Measurements from ENCODE around the gene PAFAH1B1.
"Not testable (repeated sequence)": the region's sequence is repeated elsewhere in the genome, so short reads cannot be mapped to it uniquely, and the experiment has no call there.

PAFAH1B1 gene

GRCh38 chr17:2594722-2595599, 1.5 kb downstream of the PAFAH1B1 start:
- peak; percentile 20 for DNase-seq (ENCODE audit: low read depth)

- peak; percentile 32 for DNase-seq (ENCODE audit: low read depth)
Observed at GRCh38 chr17:2595716-2596115, 2.3 kb downstream of the PAFAH1B1 start.

GRCh38 chr17:2598166-2598565, 4.7 kb downstream of the PAFAH1B1 start:
- peak; percentile 74 for DNase-seq (ENCODE audit: low read depth)

- DNase-seq (ENCODE audit: low read depth): peak; percentile 27
Observed at GRCh38 chr17:2602597-2603017, 9.2 kb downstream of the PAFAH1B1 start.

- DNase-seq (ENCODE audit: low read depth): no peak
Observed at GRCh38 chr17:2608350-2608913, 15.0 kb downstream of the PAFAH1B1 start.

- DNase-seq (ENCODE audit: low read depth): no peak
Observed at GRCh38 chr17:2609091-2609490, 15.6 kb downstream of the PAFAH1B1 start.

GRCh38 chr17:2610195-2611175, 17.0 kb downstream of the PAFAH1B1 start:
- DNase-seq (ENCODE audit: low read depth): no peak

GRCh38 chr17:2611627-2612026, 18.2 kb downstream of the PAFAH1B1 start:
- no peak for DNase-seq (ENCODE audit: low read depth)

- no peak for DNase-seq (ENCODE audit: low read depth)
Observed at GRCh38 chr17:2612630-2613029, 19.2 kb downstream of the PAFAH1B1 start.

GRCh38 chr17:2613089-2613808, 19.8 kb downstream of the PAFAH1B1 start:
- no peak for DNase-seq (ENCODE audit: low read depth)

GRCh38 chr17:2615882-2616281, 22.4 kb downstream of the PAFAH1B1 start:
- no peak for DNase-seq (ENCODE audit: low read depth)

- no peak for DNase-seq (ENCODE audit: low read depth)
Observed at GRCh38 chr17:2621241-2621640, 27.8 kb downstream of the PAFAH1B1 start.

GRCh38 chr17:2621951-2622405, 28.5 kb downstream of the PAFAH1B1 start:
- not testable (repeated sequence) for DNase-seq (ENCODE audit: low read depth)

- DNase-seq (ENCODE audit: low read depth): not testable (repeated sequence)
Observed at GRCh38 chr17:2622721-2623301, 29.4 kb downstream of the PAFAH1B1 start.

GRCh38 chr17:2624292-2624731, 30.9 kb downstream of the PAFAH1B1 start:
- DNase-seq (ENCODE audit: low read depth): no peak

- not testable (repeated sequence) for DNase-seq (ENCODE audit: low read depth)
Observed at GRCh38 chr17:2626626-2627219, 33.3 kb downstream of the PAFAH1B1 start.

GRCh38 chr17:2628922-2629321, 35.5 kb downstream of the PAFAH1B1 start:
- not testable (repeated sequence) for DNase-seq (ENCODE audit: low read depth)

GRCh38 chr17:2631211-2631610, 37.8 kb downstream of the PAFAH1B1 start:
- DNase-seq (ENCODE audit: low read depth): no peak

GRCh38 chr17:2634361-2634960, 41.0 kb downstream of the PAFAH1B1 start:
- peak; percentile 54 for DNase-seq (ENCODE audit: low read depth)

GRCh38 chr17:2635241-2635640, 41.8 kb downstream of the PAFAH1B1 start:
- DNase-seq (ENCODE audit: low read depth): no peak

All from EH (cell line).